Activated naive CD4-positive, alpha-beta T cell treated with anti-CD3 and anti-CD28 coated beads, Interleukin-2, amount 50 U/mL, for 24 hours (primary cell): ENCODE measurements around the gene CD84.
A peak's percentile ranks its signal among the peaks of the same experiment; 100 is the strongest.

ENCODE experiments used
- H3K27ac Mint-ChIP-seq: one replicate; pipeline ENCODE4 v1.8.0; 2021; ENCODE audit warnings: mild to moderate bottlenecking, mixed read lengths
- H3K27me3 Mint-ChIP-seq: one replicate; pipeline ENCODE4 v1.8.0; 2021; ENCODE audit warnings: mixed read lengths
- H3K36me3 Mint-ChIP-seq: one replicate; pipeline ENCODE4 v1.8.0; 2021; ENCODE audit warnings: mixed read lengths
- H3K4me1 Mint-ChIP-seq: one replicate; pipeline ENCODE4 v1.8.0; 2021; ENCODE audit warnings: mixed read lengths
- H3K4me3 Mint-ChIP-seq: one replicate; pipeline ENCODE4 v1.8.0; 2021; ENCODE audit warnings: mild to moderate bottlenecking, mixed read lengths
- H3K9me3 Mint-ChIP-seq: one replicate; pipeline ENCODE4 v1.8.0; 2021; ENCODE audit warnings: mixed read lengths

Gene CD84

DNA sequence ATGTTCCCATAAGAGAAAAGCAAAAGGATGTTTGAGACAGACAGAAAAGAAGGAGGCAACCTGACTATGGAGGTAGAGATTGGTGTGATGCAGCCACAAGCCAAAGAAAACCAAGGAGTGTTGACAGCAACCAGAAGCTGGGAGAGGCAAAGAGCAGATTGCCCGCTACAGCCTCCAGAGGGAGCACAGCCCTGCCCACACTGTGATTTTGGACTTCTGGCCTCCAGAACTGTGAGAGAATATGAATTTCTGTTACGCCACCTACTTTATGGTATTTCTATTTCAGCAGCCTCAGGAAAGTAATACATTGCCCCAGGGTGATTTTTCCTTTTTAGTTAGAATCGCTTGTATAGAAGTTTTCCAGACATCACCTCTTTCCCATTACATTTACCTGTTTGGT, 84.7 kb downstream of the CD84 start:
- Mint-ChIP-seq H3K36me3 (peaks cover 43% of the 10 kb centered on the region), H3K4me1 (peaks cover 48% of the 10 kb centered on the region)

DNA sequence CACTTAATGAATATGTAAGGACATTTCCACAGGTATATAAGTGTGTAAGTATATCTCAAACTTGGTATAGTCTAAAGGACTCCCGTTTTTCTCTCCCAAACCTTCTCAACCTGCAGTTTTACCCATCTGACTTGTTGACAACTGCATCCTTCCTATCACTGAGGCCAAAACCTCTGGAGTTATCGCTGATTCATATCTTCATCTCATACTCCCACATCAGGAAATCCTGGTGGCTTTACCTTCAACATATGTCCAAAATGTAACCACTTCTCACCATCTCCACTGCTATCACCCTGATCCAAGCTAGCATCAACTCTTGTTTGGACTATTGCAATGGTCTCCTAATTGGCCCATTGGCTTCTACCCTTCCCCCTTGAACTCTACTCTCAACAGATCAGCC, 86.7 kb downstream of the CD84 start:
- H3K4me3 Mint-ChIP-seq = no peak overlapping the region
- H3K4me1 Mint-ChIP-seq = peaks cover 44% of the 10 kb centered on the region
- H3K27ac Mint-ChIP-seq = no peak overlapping the region
- H3K27me3 Mint-ChIP-seq = no peaks in the 10 kb centered on the region
- no peaks in the 10 kb centered on the region for H3K9me3 Mint-ChIP-seq
- H3K36me3 Mint-ChIP-seq = peaks cover 33% of the 10 kb centered on the region

More for the DNA sequence above, 84.7 kb downstream of the CD84 start:
- H3K27ac Mint-ChIP-seq = peak overlapping the region; percentile 52
- H3K9me3 Mint-ChIP-seq = peaks cover 4% of the 10 kb centered on the region
- no peak overlapping the region for H3K4me3 Mint-ChIP-seq
- no peaks in the 10 kb centered on the region for H3K27me3 Mint-ChIP-seq

DNA sequence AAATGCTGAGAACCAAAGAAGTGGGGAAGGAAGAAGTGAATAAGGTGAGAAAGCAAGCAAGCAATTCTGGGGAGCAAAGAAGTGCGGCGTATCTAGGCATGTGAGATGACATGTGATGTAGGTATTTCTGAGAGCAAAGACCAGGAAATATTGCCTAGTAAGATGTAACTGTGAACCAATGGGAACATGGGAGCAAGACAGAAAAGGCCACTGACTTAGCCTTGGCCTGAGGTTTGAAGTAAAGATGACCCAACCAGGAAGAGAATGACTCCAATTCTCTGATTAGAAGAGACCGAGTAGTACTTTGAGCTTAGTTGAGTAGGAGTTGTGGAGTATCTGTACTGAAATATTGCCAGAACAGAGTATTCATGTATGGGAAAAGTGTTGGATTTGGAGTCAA, 87.3 kb downstream of the CD84 start:
- Mint-ChIP-seq H3K27ac (no peak overlapping the region), H3K4me1 (peaks cover 39% of the 10 kb centered on the region), H3K36me3 (peaks cover 31% of the 10 kb centered on the region), H3K4me3 (no peak overlapping the region), H3K27me3 (no peaks in the 10 kb centered on the region), H3K9me3 (no peaks in the 10 kb centered on the region)
